Heart right ventricle (tissue), 16 donors: Measurements from ENCODE around the gene CR1. TPM values are rescaled to one million over a fixed set of nuclear protein-coding genes. Genes with fewer than 3 reads are reported as not detected.
"Not testable (repeated sequence)": the region's sequence is repeated elsewhere in the genome, so short reads cannot be mapped to it uniquely, and the experiment has no call there.

Experiments
- ATAC-seq, 8 donors: fragments of 200-7000 bp; cut with Tn5 transposase; one replicate each; pipeline ENCODE4 v1.9.1; 2020; ENCODE audit warnings: mild to moderate bottlenecking in 8 of 8, moderate library complexity in 8 of 8, moderate number of reproducible peaks in 1 of 8
- DNase-seq, 2 donors: peaks; one replicate each; pipeline ENCODE4 v3.0.0-alpha.2; 2020
- H3K27ac ChIP-seq, 10 donors: fragments of 200-600 bp; sonication (generic) in 2 of 10; one replicate each; pipeline versions ENCODE4 v1.5.0 to v1.8.0; 2020 to 2022; ENCODE audit warnings: mild to moderate bottlenecking in 3 of 10
- H3K27me3 ChIP-seq, 7 donors: fragments of 200-600 bp; one replicate each; pipeline ENCODE4 v1.8.0; 2021 to 2022; ENCODE audit warnings: mild to moderate bottlenecking in 2 of 7
- H3K36me3 ChIP-seq, 9 donors: fragments of 200-600 bp; sonication (generic) in 1 of 9; one replicate each; pipeline versions ENCODE4 v1.5.0 to v1.8.0; 2020 to 2022; ENCODE audit warnings: mild to moderate bottlenecking in 2 of 9
- H3K4me1 ChIP-seq, 9 donors: fragments of 200-600 bp; sonication (generic) in 1 of 9; one replicate each; pipeline versions ENCODE4 v1.5.0 to v1.8.0; 2020 to 2022; ENCODE audit warnings: mild to moderate bottlenecking in 4 of 9
- H3K4me3 ChIP-seq, 10 donors: fragments of 200-600 bp; sonication (generic) in 2 of 10; one replicate each; pipeline versions ENCODE4 v1.5.0 to v1.8.0; 2020 to 2022; ENCODE audit warnings: mild to moderate bottlenecking in 7 of 10, moderate library complexity in 2 of 10
- H3K9me3 ChIP-seq, 11 donors: fragments of 200-600 bp in 10 of 11; sonication (generic) in 2 of 11; one replicate each; pipeline versions ENCODE4 v1.5.0 to v1.8.0; 2013 to 2022; ENCODE audit warnings: mild to moderate bottlenecking in 2 of 11, control low read depth in 1 of 11, moderate library complexity in 1 of 11
- CTCF ChIP-seq, 9 donors: fragments of 200-600 bp; sonication (generic) in 2 of 9; IDR thresholded peaks; one replicate each; pipeline versions ENCODE4 v1.5.0 to v1.8.0; 2021 to 2022; ENCODE audit warnings: antibody characterized with exemption in 9 of 9, mild to moderate bottlenecking in 5 of 9, moderate library complexity in 1 of 9
- WGBS, 2 donors: extraction: QIAGEN DNeasy Blood & Tissue Kit; methylation state at CpG; one replicate each; pipeline ENCODE4 v1.1.7; 2013; ENCODE audit warnings: inconsistent platforms in 1 of 2; 5-methylcytosine and 5-hydroxymethylcytosine counted together
- intact Hi-C, 10 donors: fragments of 100-400 bp; cut with DNase I; formaldehyde crosslinking; loops; one replicate each; pipeline versions ENCODE4 v1.11.1 to v1.14.2; 2022
- polyA plus RNA-seq, 2 donors: library from polyadenylated mRNA; stranded (reverse); fragments of 200-250 nt; gene quantifications; one replicate each; pipeline ENCODE4 v1.2.3, GENCODE V29; 2013
- total RNA-seq, 10 donors: library from RNA; stranded (reverse); fragmentation: NEBNext Ultra II Directional in 3 of 10; extraction: Animal tissue kit (Norgen Biotek cat#: 25700) in 3 of 10; gene quantifications; one replicate each; pipeline versions ENCODE4 v1.2.1 to v1.2.4, GENCODE V29; 2021 to 2023
- donor health status: Arrhythmogenic right ventricular cardiomyopathy.
- donor health status: ischemic (EF 13 %, LVEDD 7.1; RV severe dilation, severe dysfunction).
- donor health status: healthy with polysubstance abuse.
- donor health status: DM: no; HTN: yes; CAD: no.
- donor health status: DM: no; HTN: no; CAD: no.
- donor health status: ischemic (EF 25% LVEDD 6.9; RV normal size, moderate dysfunction).
- donor health status: ischemic (EF 25% LVEDD 5.7; RV mildly dilated, moderate dysfunction).
- donor health status: healthy.
- donor health status: DM: yes; HTN: yes; CAD: no.
- donor health status: Ischemic cardiomyopathy.
- donor health status: ischemic (EF 35%, LVEDD 5.7; RV mildly dilated, moderate dysfunction).
- donor health status: nonischemic (EF 11% LVEDD 7.7; RV severe dilation, severe dysfunction).
- donor health status: DM: yes; HTN: yes; CAD: no.
- donor health status: PGD.
- donor health status: ischemic (EF 29% LVEDD 5.4; RV normal size, mild dysfunction).
- donor health status: nonischemic (EF 23%, LVEDD 6.1; RV moderate dilation, normal function).

The CR1 gene
- total and polyA plus RNA-seq, 12 donors = 0.15 to 25.6 (median 1.4) TPM

- intact Hi-C loops = no loop called here
These were observed 69.8 kb downstream of the CR1 start for GRCh38 chr1:207565546-207566468.

DNA sequence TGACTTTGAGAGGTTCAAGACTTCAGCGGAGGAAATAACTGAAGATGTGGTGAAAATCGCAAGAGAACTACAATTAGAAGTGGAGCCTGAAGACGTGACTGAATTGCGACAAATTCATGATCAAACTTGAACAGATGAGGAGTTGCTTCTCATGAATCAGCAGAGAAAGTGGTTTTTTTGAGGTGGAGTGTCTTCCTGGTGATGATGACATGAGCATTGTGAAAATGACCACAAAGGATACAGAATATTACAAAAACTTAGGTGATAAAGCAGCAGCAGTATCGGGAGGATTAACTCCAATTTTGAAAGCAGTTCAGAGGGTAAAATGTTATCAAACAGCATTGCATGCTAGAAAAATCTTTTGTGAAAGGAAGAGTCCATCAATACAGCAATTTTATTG lies 76.0 kb downstream of the CR1 start:
- DNase-seq, H3K9me3 ChIP-seq, H3K4me3 ChIP-seq, H3K4me1 ChIP-seq, ATAC-seq, H3K27me3 ChIP-seq, intact Hi-C loops, H3K27ac ChIP-seq: not testable (repeated sequence)
- no CpG with 5 or more reads among the region's 5 CpGs for WGBS, 2 donors
- peaks cover 0 to 32% (median 0%) of the 10 kb centered on the region in 9 donors for H3K36me3 ChIP-seq

More at GRCh38 chr1:207565546-207566468, 69.8 kb downstream of the CR1 start:
- Histone ChIP-seq H3K9me3 (no peaks in the 10 kb centered on the region), H3K4me1 (no peaks in the 10 kb centered on the region), H3K27ac (no peak overlapping the region), H3K4me3 (no peak overlapping the region), H3K27me3 (no peaks in the 10 kb centered on the region), H3K36me3 (peaks cover 0 to 34% (median 0%) of the 10 kb centered on the region in 9 donors)
- ATAC-seq = no peak
- peak in 6 of 9 donors; percentile 23 to 45 (median 36) for TF ChIP-seq CTCF (IDR thresholded peaks at IDR 0.05)
- WGBS, 2 donors = 61 to 63% methylated on average over 4 of the region's 4 CpGs
- no peak for DNase-seq

GRCh38 chr1:207573074-207573473 lies 77.1 kb downstream of the CR1 start:
- H3K36me3 ChIP-seq = peaks cover 0 to 31% (median 0%) of the 10 kb centered on the region in 9 donors
- H3K9me3 ChIP-seq, H3K27me3 ChIP-seq, H3K4me3 ChIP-seq, DNase-seq, intact Hi-C loops, H3K27ac ChIP-seq, H3K4me1 ChIP-seq, ATAC-seq: not testable (repeated sequence)
- WGBS, 2 donors = 80 to 81% methylated on average over 5 of the region's 5 CpGs

GRCh38 chr1:207575381-207575780 lies 79.4 kb downstream of the CR1 start:
- H3K4me1 ChIP-seq, intact Hi-C loops, H3K27me3 ChIP-seq, H3K27ac ChIP-seq, H3K4me3 ChIP-seq, DNase-seq, ATAC-seq, H3K9me3 ChIP-seq: not testable (repeated sequence)
- 87 to 94% methylated on average over 4 of the region's 4 CpGs for WGBS, 2 donors
- H3K36me3 ChIP-seq = peaks cover 0 to 53% (median 0%) of the 10 kb centered on the region in 9 donors

DNA sequence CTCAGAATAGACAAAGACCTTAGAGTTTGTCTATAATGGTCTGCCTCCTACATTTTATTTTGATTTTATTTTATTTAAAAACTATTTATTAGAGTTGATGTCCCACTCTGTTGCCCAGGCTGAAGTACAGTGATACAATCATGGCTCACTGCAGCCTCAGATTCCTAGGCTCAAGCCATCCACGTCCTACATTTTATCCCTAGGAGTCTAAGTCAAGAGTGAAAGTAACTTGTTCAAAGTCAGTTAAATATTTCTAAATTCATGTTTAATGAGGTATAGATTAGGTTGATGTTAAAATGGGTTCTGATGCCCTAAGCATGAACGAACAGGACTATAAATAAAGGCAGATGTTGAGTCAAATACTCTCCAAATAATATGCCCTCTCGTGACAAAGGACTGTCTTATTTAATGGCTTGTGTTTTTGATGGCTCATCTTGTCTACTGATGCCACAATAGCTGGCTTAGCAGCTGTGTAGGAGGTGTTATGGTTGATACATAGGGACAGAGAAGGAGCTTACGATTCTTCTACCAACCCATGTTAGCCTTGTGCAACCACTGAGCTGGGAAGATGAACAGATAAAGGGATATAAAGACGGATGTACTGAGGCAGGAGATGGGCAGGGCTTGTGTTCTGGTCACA lies 83.0 kb downstream of the CR1 start:
- DNase-seq (no peak), ATAC-seq (no peak)
- 52 to 56% methylated on average over 5 of the region's 5 CpGs for WGBS, 2 donors
- H3K4me1 ChIP-seq = no peaks in the 10 kb centered on the region
- TF ChIP-seq CTCF (IDR thresholded peaks at IDR 0.05) = no peak
- H3K4me3 ChIP-seq = no peak overlapping the region
- H3K9me3 ChIP-seq = no peaks in the 10 kb centered on the region
- peaks cover 0 to 85% (median 0%) of the 10 kb centered on the region in 9 donors for H3K36me3 ChIP-seq
- intact Hi-C loops = no loop called here
- H3K27me3 ChIP-seq = peaks cover 0 to 15% (median 5%) of the 10 kb centered on the region in 7 donors
- H3K27ac ChIP-seq = no peak overlapping the region
